NK-92 treated with Interleukin-12 subunit alpha and Interleukin-12 subunit beta, amount 100 ng/mL, for 24 hours (cell line): ENCODE data around the gene AGBL1.
"Not testable (repeated sequence)": the region's sequence is repeated elsewhere in the genome, so short reads cannot be mapped to it uniquely, and the experiment has no call there.

Experiments
- DNase-seq: peaks from one replicate; lab custom pipeline; 2025; lab: John Stamatoyannopoulos, UW

The AGBL1 gene

DNA sequence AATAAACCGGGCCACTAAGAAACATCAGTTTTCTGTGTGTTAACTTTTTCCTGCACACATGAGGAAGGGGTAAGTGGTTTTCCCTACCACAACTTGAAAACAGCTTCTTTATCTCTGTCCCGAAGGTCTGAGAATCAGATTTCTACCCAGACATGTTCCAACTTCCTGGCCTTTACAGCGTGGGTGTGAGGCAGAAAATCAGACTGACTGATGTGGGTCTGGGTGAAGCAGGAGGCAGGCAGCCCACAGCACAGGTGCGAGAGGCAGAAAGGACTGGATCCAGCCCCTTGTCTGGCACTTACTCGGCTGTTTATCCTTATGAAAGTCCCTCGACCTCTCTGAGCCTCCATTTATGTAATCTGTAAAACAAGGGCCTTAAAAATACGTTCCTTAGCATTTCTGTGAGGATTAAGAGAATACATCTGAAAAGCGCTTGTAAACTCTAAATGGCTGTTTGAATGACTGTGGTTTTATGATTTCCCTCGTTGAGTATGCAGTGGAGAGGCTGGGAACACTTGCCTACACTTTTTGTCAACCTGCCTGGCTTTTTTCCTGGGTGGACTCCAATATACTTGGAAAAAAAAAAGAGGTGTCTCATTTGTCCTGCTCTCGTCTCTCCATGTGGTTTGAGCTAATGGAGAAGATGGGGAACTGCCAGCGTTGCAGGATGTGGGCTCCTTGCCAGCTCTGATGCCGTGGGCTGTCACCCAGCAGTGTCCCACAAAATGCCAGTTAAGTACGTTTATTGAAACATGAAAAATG lies 3.1 kb downstream of the AGBL1 start:
- no peak for DNase-seq

GRCh38 chr15:86087808-86088207 lies 8.1 kb downstream of the AGBL1 start:
- no peak for DNase-seq

DNA sequence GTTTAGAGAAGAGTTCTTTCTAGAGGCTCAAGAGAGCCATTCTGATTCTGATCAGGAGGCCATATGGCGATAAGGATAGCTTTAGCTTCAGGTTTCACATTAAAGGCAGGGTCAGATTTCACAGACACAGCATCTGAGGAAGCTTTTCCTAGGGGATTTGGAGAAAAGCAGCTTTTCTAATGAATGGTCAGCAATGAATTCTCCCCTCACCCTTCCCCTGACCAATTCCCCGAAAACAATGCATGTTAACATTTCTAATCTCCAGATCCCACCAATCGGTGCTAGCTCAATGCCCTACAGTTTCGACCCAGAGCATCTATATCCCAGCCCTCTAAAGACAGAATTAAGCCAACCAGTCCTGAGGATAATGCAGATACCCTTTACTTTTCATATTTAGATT lies 9.8 kb downstream of the AGBL1 start:
- no peak for DNase-seq

DNA sequence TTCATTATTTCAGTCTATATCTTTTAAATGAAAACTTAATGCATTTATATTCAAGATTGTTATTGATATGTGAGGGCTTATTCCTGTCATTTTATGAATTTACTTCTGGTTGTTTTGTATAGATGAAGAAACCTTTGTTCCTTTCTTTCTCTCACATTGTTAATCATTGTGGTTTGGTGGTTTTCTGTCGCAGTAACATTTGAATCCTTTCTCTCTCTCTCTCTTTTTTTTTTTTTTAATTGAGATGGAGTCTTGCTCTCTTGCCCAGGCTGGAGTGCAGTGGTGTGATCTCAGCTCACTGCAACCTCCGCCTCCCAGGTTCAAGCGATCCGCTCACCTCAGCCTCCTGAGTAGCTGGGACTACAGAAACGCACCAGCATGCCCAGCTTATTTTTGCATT lies 22.1 kb downstream of the AGBL1 start:
- no peak for DNase-seq

DNA sequence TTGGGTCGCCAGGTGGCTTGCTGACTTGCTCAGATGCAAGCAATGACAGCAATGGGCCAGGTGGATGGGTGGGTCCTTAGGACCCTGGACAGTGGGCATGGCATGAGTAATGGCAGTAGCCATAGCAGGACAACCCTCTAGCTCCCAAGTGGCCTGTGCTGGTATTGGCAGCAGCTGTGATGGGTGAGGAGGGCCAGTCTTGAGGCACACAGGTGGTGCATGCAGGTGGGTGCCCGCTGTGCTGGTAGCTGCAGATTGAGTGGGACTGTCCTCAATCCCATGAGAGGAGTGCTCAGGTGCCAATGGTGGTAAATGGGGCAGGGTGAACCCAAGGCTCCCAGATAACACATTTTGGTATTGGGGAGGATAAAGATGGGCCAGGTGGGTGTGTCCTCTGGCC lies 24.2 kb downstream of the AGBL1 start:
- DNase-seq, result no peak

DNA sequence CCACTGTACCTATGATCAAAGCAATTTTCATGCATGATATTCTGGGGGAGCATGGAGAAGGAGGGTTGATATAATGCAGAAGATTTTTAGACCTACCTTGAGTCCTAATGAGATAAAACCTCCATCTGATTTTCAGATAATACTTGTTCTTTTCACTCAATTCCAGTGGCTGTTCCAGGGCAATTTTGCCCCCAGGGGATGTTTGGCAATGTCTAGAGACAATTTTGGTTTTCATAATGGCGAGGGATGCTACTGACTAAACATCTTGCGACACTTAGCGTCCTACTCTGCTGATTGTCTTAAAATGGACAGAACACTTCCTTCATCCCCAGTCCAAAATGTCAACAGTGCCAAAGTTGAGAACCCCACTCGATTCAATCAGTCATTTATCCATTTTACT lies 26.6 kb downstream of the AGBL1 start:
- DNase-seq, result no peak

- no peak for DNase-seq
Observed at GRCh38 chr15:86115145-86115801, 35.6 kb downstream of the AGBL1 start.

DNA sequence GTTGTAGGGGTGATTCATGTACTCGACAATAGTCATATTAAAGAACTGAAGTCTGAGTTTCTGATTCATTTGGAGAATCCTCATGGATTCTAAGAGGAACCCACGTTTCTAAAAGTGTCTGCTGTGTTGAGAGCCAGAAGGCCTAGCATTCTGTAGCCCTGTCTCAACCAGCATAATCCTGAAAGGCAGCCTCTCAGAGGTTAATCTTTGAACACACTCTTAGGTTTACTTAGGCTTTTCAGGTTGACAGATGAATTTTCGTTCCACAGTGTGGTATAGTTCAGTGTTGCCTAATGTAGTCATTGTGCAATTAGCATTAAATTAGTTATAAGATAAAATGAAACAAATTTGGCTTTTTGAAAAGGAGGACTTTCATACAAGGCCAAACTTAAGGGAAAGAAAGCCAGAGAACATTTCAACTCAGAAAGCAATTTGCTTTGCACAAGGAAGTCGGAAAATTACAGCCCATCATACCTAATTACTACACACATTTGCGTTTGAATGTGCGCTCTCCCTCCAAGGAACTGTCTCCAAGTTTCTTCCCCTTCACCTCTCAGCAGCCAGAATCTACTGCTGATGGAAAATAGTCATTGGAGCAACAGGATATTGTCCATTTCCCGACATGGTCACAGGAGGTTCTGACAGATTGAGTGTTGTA lies 42.0 kb downstream of the AGBL1 start:
- DNase-seq, result no peak

DNA sequence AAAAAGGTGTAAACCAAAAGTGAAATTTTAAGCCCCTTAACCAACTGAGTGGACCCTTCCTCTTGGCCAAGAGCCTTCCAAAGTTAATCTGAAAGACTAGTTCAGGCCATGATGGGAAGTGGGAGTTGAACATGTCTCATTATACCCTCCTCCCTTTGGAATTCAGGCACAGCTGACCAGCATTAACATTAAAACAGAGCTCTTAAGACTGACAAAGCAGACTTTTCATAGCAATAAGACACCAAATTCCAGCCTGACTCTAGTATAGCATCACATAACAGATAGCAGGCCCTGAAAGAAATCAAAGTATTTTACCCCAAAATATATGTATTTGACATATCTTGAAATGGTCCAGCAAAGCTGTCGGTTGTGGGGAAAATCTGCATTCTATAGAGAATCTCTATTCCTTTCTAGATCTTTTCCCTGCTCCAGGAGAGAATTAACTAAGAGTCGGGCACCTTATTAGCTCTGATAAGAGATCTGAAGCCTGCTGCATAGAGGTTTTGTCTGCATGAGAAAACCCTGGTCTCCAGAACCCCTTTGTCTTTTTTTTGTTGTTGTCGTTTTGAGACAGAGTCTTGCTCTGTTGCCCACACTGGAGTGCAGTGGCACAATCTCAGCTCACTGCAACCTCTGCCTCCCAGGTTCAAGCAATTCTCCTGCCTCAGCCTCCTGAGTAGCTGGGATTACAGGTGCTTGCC lies 43.2 kb downstream of the AGBL1 start:
- not testable (repeated sequence) for DNase-seq

DNA sequence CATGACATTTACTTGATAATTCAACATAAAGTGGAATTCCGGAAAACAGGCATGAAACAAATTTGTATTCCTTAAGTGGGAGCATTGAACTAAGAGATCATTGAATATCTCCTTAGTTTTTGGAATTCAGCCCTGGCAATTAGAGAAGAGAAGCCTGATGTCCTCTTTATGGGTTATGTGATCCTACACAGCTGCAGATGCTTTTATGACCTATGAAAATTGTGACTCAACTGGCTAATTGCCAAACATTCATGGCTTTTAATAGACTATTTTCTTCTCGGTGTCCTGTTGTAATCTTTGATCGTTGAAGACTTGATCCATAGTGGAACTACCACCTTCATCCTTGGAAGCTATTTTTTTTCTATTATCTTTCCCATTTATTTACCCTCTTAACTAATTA lies 46.1 kb downstream of the AGBL1 start:
- no peak for DNase-seq

DNA sequence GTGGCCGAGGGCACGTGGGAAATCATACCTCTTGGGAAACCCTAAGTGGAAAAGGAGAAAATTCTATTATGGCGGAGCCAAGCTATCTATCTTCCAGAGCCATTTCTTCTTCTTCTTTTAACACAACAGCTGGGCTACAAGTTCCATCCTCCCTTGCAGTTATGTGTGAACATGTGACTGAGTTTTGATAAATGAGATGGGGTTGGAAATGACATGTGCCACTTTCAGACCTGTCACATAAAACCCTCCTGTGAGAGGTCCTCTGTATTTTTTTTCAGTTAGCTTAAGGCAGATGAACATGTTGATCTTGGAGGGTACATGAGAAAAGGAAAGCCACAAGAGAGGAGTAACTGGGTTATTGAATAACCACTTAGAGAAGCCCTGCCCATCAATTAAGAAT lies 47.9 kb downstream of the AGBL1 start:
- DNase-seq, result no peak

DNA sequence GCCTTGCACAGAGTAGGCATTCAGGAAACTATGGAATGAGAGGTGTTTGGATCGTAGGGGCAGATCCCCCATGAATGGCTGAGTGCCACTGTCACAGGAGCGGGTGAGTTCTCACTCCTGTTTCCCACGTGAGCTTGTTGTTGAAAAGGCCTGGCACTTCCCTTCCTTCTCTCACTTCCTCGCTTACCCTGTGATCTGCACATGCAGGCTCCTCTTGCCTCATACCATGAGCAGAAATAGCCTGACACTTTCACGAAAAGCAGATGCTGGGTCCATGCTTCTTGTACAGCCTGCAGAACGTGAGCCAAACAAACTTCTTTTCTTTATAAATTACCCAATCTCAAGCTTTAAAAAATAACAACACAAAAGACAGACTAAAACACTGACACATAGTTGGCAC lies 55.4 kb downstream of the AGBL1 start:
- DNase-seq, result no peak

GRCh38 chr15:86136861-86137260 lies 57.2 kb downstream of the AGBL1 start:
- DNase-seq, result no peak

DNA sequence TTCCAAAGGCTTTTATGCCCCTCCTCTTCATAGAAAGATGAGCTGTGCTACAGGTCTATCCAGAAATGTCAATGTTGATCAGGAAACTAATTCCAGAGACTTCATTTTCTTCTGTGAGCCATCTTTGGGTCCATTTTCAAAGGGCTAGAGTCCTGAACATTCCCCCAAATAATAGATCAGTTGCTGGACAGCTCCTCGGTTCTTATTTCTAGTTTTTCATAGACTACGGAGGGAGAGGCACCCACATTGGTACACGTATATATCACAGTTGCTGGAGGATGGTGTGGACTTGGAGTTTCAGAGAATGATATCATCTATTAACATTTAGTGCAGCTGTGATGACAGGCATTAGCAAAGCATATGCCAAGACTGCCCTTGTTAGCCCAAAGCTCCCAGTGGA lies 59.1 kb downstream of the AGBL1 start:
- no peak for DNase-seq

DNA sequence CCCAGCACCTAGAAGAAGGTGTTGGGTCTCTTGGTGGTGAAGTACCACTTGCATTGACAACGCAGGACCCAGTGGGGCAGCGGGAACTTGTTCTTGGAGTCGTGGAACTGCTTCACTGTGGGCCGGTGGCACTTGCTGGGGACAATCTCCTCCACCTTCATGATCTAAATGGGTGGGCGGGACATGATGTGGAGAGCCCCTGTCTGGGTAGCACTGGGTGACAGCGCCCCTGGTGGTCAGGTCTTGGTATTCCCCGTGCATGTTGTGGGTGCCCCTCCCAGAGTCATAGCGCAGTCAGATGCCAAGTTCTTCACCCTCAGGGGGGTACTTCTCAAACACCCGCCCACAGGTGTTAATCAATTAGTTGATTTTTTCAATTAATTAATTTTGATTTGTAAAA lies 60.2 kb downstream of the AGBL1 start:
- no peak for DNase-seq

DNA sequence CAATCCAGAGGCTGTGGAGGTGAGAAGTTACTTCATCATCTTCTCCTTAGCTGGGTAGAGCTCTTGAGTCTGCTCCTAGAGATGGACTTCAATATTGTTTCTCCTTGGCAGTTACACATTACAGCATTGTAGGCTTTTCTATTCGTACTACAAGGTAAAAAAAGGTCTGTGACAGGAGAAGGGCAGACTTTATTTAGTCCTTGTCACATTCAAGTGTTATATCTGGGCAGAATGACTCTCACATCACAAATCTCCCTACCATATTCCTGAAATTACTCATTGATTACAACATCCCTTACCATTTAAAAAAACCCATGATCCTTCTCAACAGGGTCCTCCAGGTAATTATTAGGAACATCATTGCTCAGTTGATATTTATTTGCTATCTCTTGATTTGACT lies 75.0 kb downstream of the AGBL1 start:
- DNase-seq, result no peak

- DNase-seq, result no peak
Observed at GRCh38 chr15:86155551-86155950, 75.9 kb downstream of the AGBL1 start.

GRCh38 chr15:86157606-86158293 lies 78.1 kb downstream of the AGBL1 start:
- no peak for DNase-seq

- no peak for DNase-seq
Observed at GRCh38 chr15:86159468-86159867, 79.8 kb downstream of the AGBL1 start.

- DNase-seq, result no peak
Observed at GRCh38 chr15:86161250-86161649, 81.6 kb downstream of the AGBL1 start.

DNA sequence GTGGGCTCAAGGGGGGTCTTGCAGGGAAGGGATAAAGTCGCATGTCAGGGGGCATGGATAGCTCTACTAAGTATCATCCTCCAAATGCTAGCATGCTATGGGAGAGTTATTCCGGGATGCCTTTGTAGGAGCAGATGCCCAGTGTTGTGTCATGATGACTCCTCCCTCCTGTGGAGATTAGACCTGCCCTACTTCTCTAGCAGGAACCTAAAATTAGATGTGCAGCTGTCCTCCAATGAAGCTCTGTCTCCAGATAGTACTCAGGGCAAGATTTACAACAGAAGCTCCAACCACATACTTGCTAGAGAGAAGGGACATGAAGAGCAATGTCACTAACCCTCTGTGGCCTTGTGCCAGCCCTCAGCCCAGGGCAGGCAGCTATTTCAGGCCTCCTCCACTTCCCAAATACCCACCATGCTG lies 82.5 kb downstream of the AGBL1 start:
- DNase-seq, result no peak

GRCh38 chr15:86162641-86163040 lies 83.0 kb downstream of the AGBL1 start:
- no peak for DNase-seq
